Left hindlimb (tissue), 1 donor: ENCODE measurements around the gene AP1M1.

Experiments used
- DNase-seq: peaks from one replicate; pipeline ENCODE4 v3.0.0-alpha.2; 2018

AP1M1 gene

DNA sequence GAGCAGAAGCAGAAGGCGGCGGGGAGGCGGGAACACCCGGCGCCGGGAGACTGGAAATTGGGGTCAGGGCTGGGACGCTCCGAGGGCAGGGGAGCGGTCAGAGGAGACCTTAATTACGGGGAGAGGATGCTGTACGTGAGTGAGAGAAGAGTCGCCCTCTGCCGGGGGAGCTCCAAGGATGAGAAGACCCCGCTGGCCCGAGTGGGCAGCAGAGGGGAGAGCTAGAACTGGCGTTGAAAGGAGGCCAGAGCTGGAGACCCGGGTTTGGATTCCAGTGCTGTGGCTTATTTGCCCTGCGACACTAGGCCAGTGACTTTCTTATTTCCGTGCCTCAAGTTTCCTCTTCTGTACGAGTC is 12.0 kb upstream of the AP1M1 start:
- peak; percentile 52 for DNase-seq

- no peak for DNase-seq
These were observed 9.2 kb upstream of the AP1M1 start for GRCh38 chr19:16188521-16188920.

GRCh38 chr19:16190198-16190597 is 7.5 kb upstream of the AP1M1 start:
- DNase-seq: no peak

- DNase-seq: no peak
These were observed 7.0 kb upstream of the AP1M1 start for GRCh38 chr19:16190736-16191135.

DNA sequence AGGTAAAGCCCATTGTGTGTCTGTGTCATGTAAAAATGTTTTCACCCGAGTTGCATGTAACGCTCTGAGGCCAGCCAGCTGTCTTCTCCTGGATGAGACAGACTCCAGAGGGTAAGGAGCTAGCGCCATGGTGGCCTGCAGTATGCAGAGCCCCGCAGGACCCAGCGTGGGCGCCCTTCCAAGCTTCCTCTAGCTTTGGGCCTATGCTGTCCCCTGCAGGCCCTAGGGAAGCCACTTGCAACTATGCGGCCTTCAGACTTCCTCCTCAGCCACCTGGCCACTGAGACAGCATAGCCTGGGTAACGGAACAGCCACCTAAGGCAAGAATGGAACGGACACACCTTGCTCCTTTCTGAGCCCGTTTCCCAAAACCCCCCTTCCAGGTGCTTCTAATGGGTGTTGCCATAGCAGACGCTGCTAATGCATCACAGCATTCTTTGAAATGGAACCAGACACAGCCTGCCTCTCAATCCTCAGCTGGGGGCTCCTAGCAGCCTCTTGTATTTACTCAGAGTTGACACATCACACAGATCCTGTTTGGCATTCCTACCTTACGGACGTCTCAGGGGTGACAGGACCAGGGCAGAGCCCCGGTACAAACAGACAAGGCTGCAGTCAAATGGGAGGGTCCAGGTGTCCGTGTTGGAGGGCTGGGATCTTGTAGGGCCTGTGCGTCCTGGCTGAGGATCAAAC is 6.3 kb upstream of the AP1M1 start:
- DNase-seq: no peak

DNA sequence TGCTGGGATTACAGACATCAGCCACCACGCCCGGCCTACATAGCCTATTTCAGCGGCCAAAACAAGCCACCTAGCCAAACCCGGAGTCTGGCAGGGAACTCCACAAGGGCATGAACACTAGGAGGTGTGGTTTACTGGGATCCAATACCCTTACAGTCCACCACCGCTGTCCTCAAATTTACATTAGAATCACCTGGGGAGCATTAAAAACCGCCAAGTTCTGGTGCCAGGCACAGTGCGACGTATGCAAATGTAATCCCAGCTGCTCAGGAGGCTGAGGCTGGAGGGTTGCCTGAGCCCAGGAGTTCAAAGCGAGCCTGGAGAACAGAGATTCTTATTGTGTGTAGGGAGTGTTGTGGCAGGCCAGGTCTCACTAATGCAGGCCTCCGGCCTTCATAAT is 4.2 kb upstream of the AP1M1 start:
- no peak for DNase-seq

DNA sequence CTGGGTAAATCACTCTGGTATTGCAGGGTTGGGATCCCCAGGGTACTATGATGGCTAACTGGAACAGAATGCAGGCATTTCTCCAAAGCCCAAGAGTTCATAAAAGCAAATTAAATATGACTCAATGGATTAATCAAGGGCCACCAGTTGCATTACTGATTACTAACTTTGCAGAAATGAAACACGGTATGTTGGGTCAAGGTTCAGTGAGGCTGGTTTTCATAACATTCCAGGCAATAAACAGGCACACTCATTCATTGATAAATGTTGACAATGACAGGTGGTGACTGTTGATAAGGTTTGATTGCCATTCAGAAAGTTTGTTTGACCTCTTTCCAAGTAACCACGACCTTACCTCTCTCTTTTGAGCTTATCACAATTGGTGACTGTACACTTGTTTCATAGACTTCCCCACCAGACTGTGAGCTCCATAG is 506 bp upstream of the AP1M1 start:
- no peak for DNase-seq

DNA sequence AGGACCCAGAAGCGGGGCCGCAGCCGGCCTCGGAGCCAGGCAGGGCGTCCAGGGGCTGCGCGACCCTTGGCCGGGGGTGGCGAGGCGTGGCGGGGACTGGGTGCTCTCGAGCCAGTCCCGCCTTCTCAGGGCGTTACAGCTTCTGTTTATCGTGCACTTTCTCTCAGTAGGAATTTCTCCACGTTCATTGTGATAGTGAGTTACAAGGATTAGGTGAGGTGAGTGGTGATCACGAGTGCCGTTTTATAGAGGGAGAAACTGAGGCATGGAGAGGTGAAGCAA is 600 bp downstream of the AP1M1 start:
- no peak for DNase-seq

DNA sequence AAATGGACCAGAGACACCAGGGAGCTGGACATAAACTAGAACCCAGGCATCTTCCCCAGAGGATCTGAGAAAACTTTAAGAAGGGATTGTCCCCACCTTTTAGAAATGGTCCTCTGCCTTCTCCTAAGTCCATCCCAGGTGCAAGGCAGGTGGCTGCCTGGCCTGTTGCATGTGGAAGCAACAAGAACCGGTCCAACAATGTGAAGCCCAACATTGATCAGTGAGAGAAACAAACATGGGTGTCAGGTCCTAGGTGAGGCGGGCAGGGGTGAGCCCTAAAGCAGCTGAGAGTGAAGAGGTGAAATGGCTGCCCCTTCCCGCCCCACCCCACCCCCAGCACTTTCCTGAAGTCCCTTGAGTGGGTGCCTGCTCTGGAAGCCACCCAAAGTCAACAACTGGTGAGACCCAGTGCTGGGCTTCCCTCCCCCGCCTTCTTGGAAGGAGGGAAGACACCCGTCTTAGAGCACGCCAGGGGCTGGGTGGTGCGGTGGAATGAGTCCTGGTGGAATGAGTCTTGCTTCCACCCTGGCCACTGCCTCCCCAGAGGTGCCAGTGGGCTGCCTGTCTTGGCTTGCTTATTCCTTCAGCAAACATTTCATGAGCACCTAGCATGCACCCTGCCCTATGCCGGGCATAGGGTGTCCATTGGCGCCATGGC is 1.7 kb downstream of the AP1M1 start:
- no peak for DNase-seq

DNA sequence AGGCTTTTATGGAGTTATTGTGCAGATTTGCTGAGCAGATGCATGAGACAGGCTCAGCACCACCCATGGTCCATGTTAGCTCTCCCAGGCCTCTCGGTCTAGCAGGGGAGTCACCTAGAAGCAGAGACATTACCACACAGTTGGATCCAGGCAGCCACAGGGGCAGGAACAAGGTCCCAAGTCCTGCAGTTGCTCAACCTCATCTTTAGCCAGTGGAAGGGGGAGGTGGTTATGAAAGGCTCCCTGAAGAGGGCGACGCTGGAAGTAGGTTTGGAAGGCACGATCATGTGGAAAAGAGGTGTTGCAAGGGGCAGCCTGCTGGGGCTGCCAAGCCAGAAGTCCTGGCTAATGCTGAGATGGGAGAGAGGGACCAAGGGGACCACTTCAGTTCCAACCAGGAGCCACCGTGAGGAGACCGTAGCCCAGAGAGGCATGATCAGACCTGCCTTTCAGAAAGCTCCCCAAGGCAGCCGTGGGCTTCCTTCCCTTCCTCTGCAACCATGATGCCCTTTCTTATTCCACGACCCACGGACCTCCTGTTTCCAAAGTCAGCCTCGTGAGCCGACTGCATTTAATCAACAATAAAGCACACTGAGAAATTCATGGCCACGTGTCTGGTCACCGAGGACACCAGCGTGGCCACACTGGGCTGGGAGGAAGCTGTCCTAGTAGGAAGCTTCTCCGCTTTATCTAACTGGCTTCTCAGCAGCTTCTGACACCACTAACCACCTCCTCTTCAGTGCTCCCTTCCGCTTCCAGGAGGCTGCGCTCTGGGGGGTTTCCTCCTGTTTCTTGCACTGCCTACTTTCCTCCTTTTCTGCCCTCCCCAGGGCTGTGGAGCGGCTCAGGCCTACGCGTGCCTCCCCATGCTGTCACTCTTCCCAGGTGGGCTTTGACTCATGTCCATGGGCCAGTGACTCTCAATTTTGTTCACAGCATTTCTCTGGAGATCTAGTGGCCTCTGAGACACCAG is 2.6 kb downstream of the AP1M1 start:
- no peak for DNase-seq

- no peak for DNase-seq
These were observed 3.3 kb downstream of the AP1M1 start for GRCh38 chr19:16201011-16201391.

DNA sequence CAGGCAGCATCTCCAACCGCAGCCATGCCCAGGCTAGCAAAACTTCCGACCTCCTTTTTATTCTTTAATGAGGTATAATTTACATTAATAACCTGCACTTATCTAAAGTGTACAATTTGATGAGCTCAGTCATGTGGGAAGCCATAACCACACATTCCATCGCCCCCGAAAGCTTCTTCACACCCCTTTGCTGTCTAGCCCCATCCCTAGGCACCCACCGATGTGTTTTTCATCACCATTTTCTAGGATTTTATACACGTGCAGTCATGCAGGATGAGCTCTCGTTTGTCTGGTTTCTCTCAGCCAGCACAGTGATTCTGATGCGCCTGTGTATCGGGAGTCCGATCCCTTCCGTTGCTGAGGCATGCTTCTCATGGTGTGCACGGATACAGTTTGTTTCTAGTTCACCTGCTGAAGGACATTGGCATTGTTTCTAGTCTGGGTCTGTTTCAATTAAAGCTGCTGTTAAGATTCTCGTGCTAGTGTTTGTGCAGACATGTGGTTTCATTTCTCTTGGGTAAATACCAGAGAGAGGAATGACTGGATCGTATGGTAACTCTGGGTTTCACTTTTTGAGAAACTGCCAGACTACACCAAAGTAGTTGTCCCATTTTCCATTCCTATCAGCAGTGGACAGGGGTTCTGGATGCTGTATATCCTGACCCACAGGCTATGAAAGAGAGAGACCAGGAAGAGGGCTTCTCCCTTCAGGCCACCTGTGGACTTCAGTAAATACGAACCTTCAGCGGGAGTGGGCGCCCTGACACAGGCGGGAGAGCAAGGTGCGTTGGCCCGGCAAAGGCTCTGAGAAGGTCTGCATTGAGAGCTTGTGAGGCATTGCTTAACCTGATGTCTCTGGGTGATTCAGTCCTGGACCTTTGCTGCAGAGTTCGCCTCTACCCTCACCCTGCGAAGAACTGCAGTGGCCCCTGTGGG is 4.9 kb downstream of the AP1M1 start:
- DNase-seq: no peak

DNA sequence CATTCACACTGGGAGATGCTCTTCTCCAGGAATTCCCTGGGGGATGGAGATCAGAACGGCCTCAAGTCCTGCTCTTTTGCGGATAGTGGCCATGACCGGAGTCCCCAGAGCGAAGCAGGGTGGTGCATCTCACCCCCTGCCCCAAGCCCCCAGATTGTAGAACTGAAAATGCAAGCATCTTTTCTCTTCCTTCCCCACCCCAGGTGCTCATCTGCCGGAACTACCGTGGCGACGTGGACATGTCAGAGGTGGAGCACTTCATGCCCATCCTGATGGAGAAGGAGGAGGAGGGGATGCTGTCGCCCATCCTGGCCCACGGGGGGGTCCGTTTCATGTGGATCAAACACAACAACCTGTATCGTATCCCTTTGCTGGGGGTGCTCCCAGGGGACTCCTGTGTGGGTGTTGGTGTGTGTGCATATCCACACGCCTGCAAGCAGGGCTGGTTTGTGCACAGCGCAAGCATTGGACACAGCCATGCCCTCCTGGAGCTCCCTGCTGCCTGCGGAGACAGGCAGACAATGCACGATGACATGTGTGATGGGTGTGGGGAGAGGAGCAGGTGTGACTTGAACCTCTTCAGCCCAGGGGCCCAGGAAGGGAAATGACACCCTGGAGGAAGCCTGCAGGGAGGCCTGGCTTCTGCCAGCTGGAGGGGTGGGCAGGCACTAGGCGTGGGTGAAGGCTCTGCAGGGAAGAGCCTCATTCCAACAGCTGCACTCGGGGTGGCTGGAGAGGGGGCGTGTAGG is 5.7 kb downstream of the AP1M1 start:
- no peak for DNase-seq

DNA sequence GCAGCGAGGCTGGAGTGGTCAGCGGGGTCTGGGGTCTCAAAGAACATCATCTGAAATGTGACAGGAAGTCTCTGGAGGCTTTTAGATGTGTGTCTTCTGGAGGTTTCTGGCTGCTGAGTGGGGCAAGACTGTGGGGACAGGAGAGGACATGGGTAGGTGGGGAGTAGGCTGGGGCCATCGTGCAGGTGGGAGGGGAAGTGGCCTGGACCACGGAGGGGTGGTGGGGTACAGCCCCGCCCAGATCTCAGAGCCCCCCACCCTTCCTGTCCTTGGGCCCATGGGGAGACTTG is 6.2 kb downstream of the AP1M1 start:
- DNase-seq: no peak

DNA sequence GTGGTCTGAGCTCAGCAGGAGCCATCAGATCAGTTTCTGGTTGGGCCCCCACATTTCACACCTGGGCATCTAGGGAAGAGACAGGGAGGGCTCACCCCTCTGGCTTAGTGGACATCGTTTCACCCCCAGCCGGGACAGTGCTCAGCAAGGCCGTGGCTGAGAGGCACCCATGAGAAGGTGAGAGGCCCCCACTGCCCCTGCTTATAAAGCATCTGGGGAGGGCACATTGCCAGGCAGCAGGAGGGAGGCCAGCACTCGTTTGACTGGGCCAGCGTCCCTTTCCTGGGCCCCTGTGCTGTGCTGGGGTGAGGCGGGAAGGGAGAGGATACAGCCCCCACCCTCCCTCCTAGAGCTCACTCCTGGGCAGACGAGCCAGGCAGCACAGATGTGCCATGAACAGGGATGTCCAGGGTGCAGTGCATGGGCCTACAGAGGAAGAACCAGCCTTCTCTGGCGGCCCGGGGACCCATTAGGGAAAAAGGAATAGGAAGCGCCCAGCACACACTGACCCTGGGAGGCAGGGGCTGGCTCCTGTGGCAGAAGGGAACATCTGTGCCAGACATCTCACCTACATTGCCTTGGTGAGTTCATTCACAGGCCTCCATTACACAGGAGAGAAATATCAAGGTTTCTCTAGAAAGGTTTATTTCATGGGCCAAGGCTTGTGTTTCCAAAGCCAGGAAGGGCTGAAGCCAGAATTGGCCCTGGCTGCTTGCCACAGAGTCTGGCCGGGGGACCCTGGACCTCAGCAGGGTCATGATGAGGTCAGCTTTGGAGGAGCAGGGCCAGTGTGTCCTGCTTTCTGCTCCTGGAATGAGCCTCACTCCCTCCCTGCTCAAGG is 7.7 kb downstream of the AP1M1 start:
- no peak for DNase-seq

DNA sequence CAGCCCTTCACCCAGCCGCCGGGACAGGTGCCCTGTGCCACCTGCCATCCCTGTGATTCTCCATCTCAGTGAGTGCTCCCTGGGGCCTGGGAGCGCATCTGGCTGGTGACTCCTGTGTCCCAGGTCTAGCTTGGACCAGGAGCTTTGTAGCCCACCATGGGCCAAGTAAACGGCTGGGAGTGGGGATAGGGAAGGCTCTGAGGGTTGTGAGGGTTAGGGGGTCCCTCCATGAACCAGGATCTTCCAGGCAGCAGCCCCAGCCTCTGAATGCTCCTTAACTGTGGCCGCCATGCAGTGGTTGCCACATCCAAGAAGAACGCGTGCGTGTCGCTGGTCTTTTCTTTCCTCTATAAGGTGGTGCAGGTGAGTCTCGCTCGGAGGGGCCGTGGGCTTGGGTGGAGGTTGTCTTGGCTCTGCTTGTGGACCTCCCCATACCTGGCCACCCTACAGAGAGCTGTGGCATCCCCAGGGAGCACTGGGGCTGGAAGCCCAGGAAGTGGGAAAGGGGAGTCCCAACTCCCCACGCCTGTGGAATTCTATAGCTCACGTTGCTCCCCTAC is 8.4 kb downstream of the AP1M1 start:
- DNase-seq: no peak

DNA sequence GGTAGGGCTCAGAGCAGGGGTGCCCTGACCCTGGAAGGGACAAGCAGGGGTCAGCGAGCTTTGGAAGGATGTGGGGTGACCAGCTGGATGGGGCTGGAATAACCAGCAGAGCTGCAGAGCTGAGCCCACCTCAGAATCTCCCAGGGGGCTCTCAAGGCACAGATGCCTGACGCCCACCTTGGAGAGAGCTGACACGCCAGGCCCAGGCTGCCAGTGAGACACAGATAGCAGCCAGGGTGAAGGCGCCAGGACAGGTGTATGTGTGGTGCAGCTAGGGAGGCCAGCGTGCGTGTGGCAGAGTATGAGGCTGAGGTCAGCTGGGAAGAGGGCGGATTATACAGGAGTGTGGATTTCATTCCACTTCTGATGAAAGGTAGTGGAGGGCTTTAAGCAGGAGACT is 8.9 kb downstream of the AP1M1 start:
- no peak for DNase-seq

- no peak for DNase-seq
These were observed 9.4 kb downstream of the AP1M1 start for GRCh38 chr19:16207063-16207462.

GRCh38 chr19:16207490-16208025 is 9.8 kb downstream of the AP1M1 start:
- DNase-seq: no peak

DNA sequence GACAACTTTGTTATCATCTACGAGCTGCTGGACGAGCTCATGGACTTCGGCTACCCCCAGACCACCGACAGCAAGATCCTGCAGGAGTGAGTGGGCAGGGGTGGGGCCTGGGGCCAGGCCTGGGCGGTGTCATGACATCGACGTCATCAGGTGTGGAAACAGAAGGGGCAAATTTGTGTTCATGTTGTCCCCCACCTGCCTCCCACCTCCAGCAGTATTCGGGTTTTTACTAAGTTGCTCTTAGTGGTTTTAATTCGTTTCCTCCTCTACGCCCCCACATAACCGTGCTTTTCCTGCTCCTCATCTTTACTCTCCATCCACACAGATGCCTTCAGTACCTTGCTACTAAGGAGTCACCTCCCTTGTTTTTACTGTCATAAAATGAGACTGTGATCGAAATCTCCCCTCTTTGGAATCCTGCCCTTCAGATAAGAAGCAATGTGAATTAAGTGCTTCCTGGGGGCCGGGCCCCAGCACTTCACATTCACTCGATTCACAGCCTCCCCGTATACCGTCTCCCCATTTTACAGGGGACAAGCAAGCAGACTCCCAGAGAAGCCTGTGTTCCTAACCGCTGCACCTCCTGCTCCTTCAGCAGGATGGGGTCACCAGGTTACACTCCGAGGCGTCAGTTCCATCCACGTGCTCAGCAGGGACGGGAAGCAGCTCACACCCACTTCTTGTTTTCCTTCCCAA is 10.5 kb downstream of the AP1M1 start:
- DNase-seq: no peak
